GM12878 (cell line): Measurements from ENCODE around the gene RHCE. TPM values are rescaled to one million over a fixed set of nuclear protein-coding genes. Genes with fewer than 3 reads are reported as not detected.

Experiments used
- ATAC-seq: fragments of 200-7000 bp; cut with Tn5 transposase; 3 replicates; pipeline ENCODE4 v1.9.1; 2020; ENCODE audit warnings: mild to moderate bottlenecking, moderate library complexity
- BruUV-seq: library from RNA; stranded (reverse); fragments of 400-500 nt; replicated peaks from 2 replicates; lab custom pipeline; 2021; lab: Mats Ljungman, UMichigan
- CTCF ChIA-PET: fragments of 300-600 bp; sonication (Branson Sonifier 250); formaldehyde crosslinking; extraction: SDS; loops from one replicate; lab custom pipeline; 2021; ENCODE audit warnings: inconsistent platforms; lab: Yijun Ruan, JAX
- POLR2A ChIA-PET: fragments of 350-600 bp; formaldehyde crosslinking; extraction: SDS; loops from one replicate; lab custom pipeline; 2021; ENCODE audit warnings: inconsistent platforms; lab: Charles Lee
- RAD21 ChIA-PET: fragments of 300-600 bp; sonication (Branson Sonifier 250); formaldehyde crosslinking; loops from one replicate; lab custom pipeline; 2023; ENCODE audit warnings: antibody characterized with exemption; ENCODE audit not compliant: unreplicated experiment; lab: Charles Lee
- SMC1A ChIA-PET: fragments of 300-600 bp; sonication (Branson Sonifier 250); formaldehyde crosslinking; loops from one replicate; lab custom pipeline; 2023; ENCODE audit not compliant: unreplicated experiment, uncharacterized antibody; lab: Charles Lee
- DNase-seq: peaks from one replicate; pipeline ENCODE4 v3.0.0-alpha.2; 2011; ENCODE audit warnings: low read depth, low spot score
- FAIRE-seq: peaks from 3 replicates; lab custom pipeline; 2011; peaks lifted over from hg19 to GRCh38; lab: Jason Lieb, UNC
- H2AFZ ChIP-seq: 2 replicates; pipeline ENCODE4 v1.6.0; 2011; ENCODE audit warnings: low read depth, low read length, control low read depth; ENCODE audit not compliant: control insufficient read depth
- H3K27ac ChIP-seq: 2 replicates; pipeline ENCODE4 v1.5.1; 2011; ENCODE audit warnings: control low read depth; ENCODE audit not compliant: control insufficient read depth, insufficient read depth
- H3K27me3 ChIP-seq, 2 experiments: replicated peaks in 1 of 2; 2 replicates each; pipeline versions ENCODE4 v1.6.0 to v1.6.1; 2011; ENCODE audit warnings: low read length in 1 of 2; ENCODE audit not compliant: control insufficient read depth in 2 of 2, insufficient read depth in 2 of 2
- H3K36me3 ChIP-seq, 2 experiments: 2 replicates each; pipeline ENCODE4 v1.5.1; 2011; ENCODE audit warnings: low read length in 1 of 2; ENCODE audit not compliant: control insufficient read depth in 2 of 2, insufficient read depth in 2 of 2
- H3K4me1 ChIP-seq: 2 replicates; pipeline ENCODE4 v1.6.1; 2011; ENCODE audit warnings: mild to moderate bottlenecking, low read length, moderate library complexity, mixed read lengths; ENCODE audit not compliant: control insufficient read depth, insufficient read depth
- H3K4me2 ChIP-seq: 2 replicates; pipeline ENCODE4 v1.6.0; 2011; ENCODE audit warnings: control low read depth; ENCODE audit not compliant: control insufficient read depth, insufficient read depth
- H3K4me3 ChIP-seq: fragments of 200-600 bp; sonication (generic); 2 replicates; pipeline ENCODE4 v1.5.1; 2016
- H3K79me2 ChIP-seq: 2 replicates; pipeline ENCODE4 v1.6.0; 2011; ENCODE audit warnings: low read length; ENCODE audit not compliant: control insufficient read depth, insufficient read depth
- H3K9ac ChIP-seq: 2 replicates; pipeline ENCODE4 v1.8.0; 2011; ENCODE audit warnings: low read length, control low read depth, mixed read lengths; ENCODE audit not compliant: control insufficient read depth, insufficient read depth
- H3K9me3 ChIP-seq: replicated peaks from 3 replicates; pipeline ENCODE4 v1.5.1; 2011; ENCODE audit warnings: mild to moderate bottlenecking, low read length; ENCODE audit not compliant: control insufficient read depth, insufficient read depth
- H4K20me1 ChIP-seq: 2 replicates; pipeline ENCODE4 v1.6.0; 2011; ENCODE audit not compliant: control insufficient read depth, insufficient read depth
- BRCA1 ChIP-seq: IDR thresholded peaks from 2 replicates; pipeline ENCODE4 v1.6.1; 2011; ENCODE audit warnings: low read depth, low read length, improper control_type of control experiment
- CEBPZ ChIP-seq: fragments of 150-350 bp; IDR thresholded peaks from 2 replicates; pipeline ENCODE4 v1.6.1; 2016; ENCODE audit warnings: low read depth, low read length
- CHD1 ChIP-seq: IDR thresholded peaks from 2 replicates; pipeline ENCODE4 v1.6.1; 2012; ENCODE audit warnings: low read depth, low read length, improper control_type of control experiment
- FOXK2 ChIP-seq: fragments of 450-650 bp; IDR thresholded peaks from 2 replicates; pipeline ENCODE4 v1.6.1; 2017; ENCODE audit warnings: mild to moderate bottlenecking, moderate library complexity
- HDAC2 ChIP-seq: fragments of 200-600 bp; sonication (generic); IDR thresholded peaks from 2 replicates; pipeline ENCODE4 v1.6.1; 2017
- IRF3 ChIP-seq: fragments of 450-650 bp; IDR thresholded peaks from 2 replicates; pipeline ENCODE4 v1.6.1; 2014; ENCODE audit warnings: mild to moderate bottlenecking
- KDM1A ChIP-seq: fragments of 200-600 bp; sonication (generic); IDR thresholded peaks from 2 replicates; pipeline ENCODE4 v1.6.1; 2016; ENCODE audit warnings: borderline replicate concordance
- MEF2B ChIP-seq: fragments of 450-650 bp; IDR thresholded peaks from 2 replicates; pipeline ENCODE4 v1.6.1; 2018; ENCODE audit warnings: mild to moderate bottlenecking, moderate library complexity; ENCODE audit not compliant: partially characterized antibody, poor library complexity, severe bottlenecking
- PAX8 ChIP-seq: fragments of 450-650 bp; IDR thresholded peaks from 2 replicates; pipeline ENCODE4 v1.6.1; 2017; ENCODE audit warnings: mild to moderate bottlenecking, moderate library complexity
- PML ChIP-seq: IDR thresholded peaks from 2 replicates; pipeline ENCODE4 v1.6.1; 2012; ENCODE audit warnings: low read length, inconsistent platforms
- POLR2AphosphoS2 ChIP-seq: IDR thresholded peaks from 2 replicates; pipeline ENCODE4 v1.6.1; 2011; ENCODE audit warnings: low read depth, mild to moderate bottlenecking, low read length, improper control_type of control experiment, moderate library complexity
- SMC3 ChIP-seq: IDR thresholded peaks from 2 replicates; pipeline ENCODE4 v1.6.1; 2011; ENCODE audit warnings: low read length, improper control_type of control experiment, borderline replicate concordance
- TARDBP ChIP-seq: IDR thresholded peaks from 2 replicates; pipeline ENCODE4 v1.6.1; 2016; ENCODE audit warnings: borderline replicate concordance
- ZBTB33 ChIP-seq: fragments of 450-650 bp; IDR thresholded peaks from 2 replicates; pipeline ENCODE4 v1.6.1; 2017; ENCODE audit warnings: mild to moderate bottlenecking
- ZNF592 ChIP-seq: fragments of 450-650 bp; IDR thresholded peaks from 2 replicates; pipeline ENCODE4 v1.6.1; 2017; ENCODE audit warnings: mild to moderate bottlenecking, moderate library complexity
- WGBS: methylation state at CpG from one replicate; pipeline ENCODE4 v1.1.6; 2016; ENCODE audit warnings: low lambda C conversion rate; ENCODE audit not compliant: insufficient replicate concordance, insufficient coverage; ENCODE audit errors: missing lambda C conversion rate; 5-methylcytosine and 5-hydroxymethylcytosine counted together
- in situ Hi-C: fragments of 300-500 bp; cut with MboI; formaldehyde crosslinking; loops from 9 replicates; pipeline ENCODE4 v1.14.3; 2018; ENCODE audit warnings: mixed read lengths
- intact Hi-C: fragments of 100-400 bp; cut with micrococcal nuclease; formaldehyde crosslinking; loops from one replicate; pipeline ENCODE4 v1.14.2; 2022; ENCODE audit not compliant: unreplicated experiment
- polyA plus RNA-seq, 11 experiments: library from polyadenylated mRNA; depleted of rRNA in 4 of 11; unstranded in 6 of 11; stranded (reverse) in 5 of 11; fragments of >200 nt; fragmentation: Nextera tagmentation in 4 of 11; fragmentation: Illumina TruSeq in 1 of 11; extraction: Ambion mirVana in 4 of 11; extraction: Trizol in 1 of 11; gene quantifications; 1 replicate in 1 of 11; 2 replicates in 10 of 11; pipeline versions ENCODE4 v1.2.1 to v1.2.3, GENCODE V29; 2011 to 2016; ENCODE audit warnings: inconsistent platforms in 2 of 11, missing spikeins in 2 of 11, low read depth in 1 of 11
- total RNA-seq, 4 experiments: library from RNA; depleted of rRNA in 3 of 4; stranded (reverse); fragments of >200 nt in 3 of 4; fragmentation: Illumina TruSeq in 1 of 4; extraction: Trizol in 1 of 4; gene quantifications; 2 replicates each; pipeline versions ENCODE4 v1.2.1 to v1.2.3, GENCODE V29; 2013 to 2021

RHCE gene
- total and polyA plus RNA-seq, 10 of the 15 experiments (the other 5 are each of a cell fraction or from before 2014, with no cell fraction given), result 0.06 to 0.41 (median 0.22) TPM; not detected in 2

- H3K4me2 ChIP-seq, result no peak overlapping the region
- FAIRE-seq (no peak), ATAC-seq (no peak), DNase-seq (no peak)
- no peaks in the 10 kb centered on the region for H3K9me3 ChIP-seq
- H3K4me3 ChIP-seq, result no peak overlapping the region
- intact Hi-C loops (no loop called here), in situ Hi-C loops (no loop called here)
- no peaks in the 10 kb centered on the region for H4K20me1 ChIP-seq
- SMC1A ChIA-PET, result interaction anchor here (0.8 to 6.3 kb wide), 13 partner anchors 9 to 70 kb away, joined by 3 to 52 read pairs (median 7); no protein-coding TSS in a partner anchor
- no peaks in the 10 kb centered on the region for H3K27me3 ChIP-seq
- peaks cover 2 to 6% of the 10 kb centered on the region in 2 experiments for H3K36me3 ChIP-seq
- no TSS peak for BruUV-seq
- peaks cover 34% of the 10 kb centered on the region for H3K4me1 ChIP-seq
- H3K79me2 ChIP-seq, result peaks cover 5% of the 10 kb centered on the region
- 91% methylated on average over 2 of the region's 2 CpGs for WGBS
- TF ChIP-seq FOXK2 (no peak), PAX8 (no peak), SMC3 (no peak), BRCA1 (no peak), PML (no peak), HDAC2 (no peak), MEF2B (no peak), TARDBP (no peak), KDM1A (no peak), IRF3 (no peak), ZBTB33 (no peak), ZNF592 (no peak), CHD1 (no peak), POLR2AphosphoS2 (no peak), CEBPZ (no peak)
- H3K27ac ChIP-seq, result no peak overlapping the region
- no peak overlapping the region for H2AFZ ChIP-seq
- H3K9ac ChIP-seq, result no peak overlapping the region
- RAD21 ChIA-PET, result interaction anchor here (0.8 to 7.6 kb wide), 8 partner anchors 12 to 36 kb away, joined by 3 to 67 read pairs (median 4); partner anchors contain the start of gene MACO1
- CTCF ChIA-PET, result interaction anchor here (0.9 to 5.7 kb wide), 11 partner anchors 10 to 360 kb away, joined by 3 to 49 read pairs (median 6); partner anchors contain the start of gene MACO1
- POLR2A ChIA-PET, result interaction anchor here (0.6 to 4.8 kb wide), 14 partner anchors 9 to 39 kb away, joined by 3 to 54 read pairs (median 6); no protein-coding TSS in a partner anchor
These were observed 30.3 kb upstream of the RHCE start for GRCh38 chr1:25450891-25451290.
